ENCODE results near the gene CCDC192. TPM values are rescaled to one million over a fixed set of nuclear protein-coding genes. Genes with fewer than 3 reads are reported as not detected.

CCDC192 gene
- total and polyA plus RNA-seq, 2 donors (not counting 3 experiments of a cell fraction or from before 2014, with no cell fraction given): not detected

DNA sequence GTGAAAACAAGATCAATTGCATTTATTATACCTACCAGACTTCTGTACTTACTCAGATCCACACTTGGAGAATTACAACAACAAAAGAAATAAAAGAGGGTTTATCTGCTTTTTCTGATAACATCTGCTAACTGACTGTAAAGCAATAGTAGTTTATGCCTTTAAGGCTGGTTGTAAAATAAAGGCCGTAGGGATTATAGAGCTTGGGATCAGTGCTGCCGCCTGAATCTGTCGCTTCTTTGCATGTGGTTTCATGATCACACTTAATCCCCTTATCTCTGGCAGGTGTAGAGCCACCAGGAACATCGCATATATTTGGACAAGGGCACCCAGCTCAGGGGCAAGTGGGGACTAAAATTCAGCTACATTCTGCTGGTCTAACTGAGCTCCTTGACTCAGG is 146.7 kb downstream of the CCDC192 start:
- Histone ChIP-seq H3K9ac (replicated peaks; ENCODE audit: extremely low read depth, insufficient read depth, low read length) (no peak overlapping the region), H3K79me2 (ENCODE audit: control insufficient read depth, insufficient read depth, low read length) (no peaks in the 10 kb centered on the region), H3K27ac (ENCODE audit: insufficient read depth, low read depth, low read length) (no peak overlapping the region), H3K4me3 (replicated peaks in 1 of 3; ENCODE audit: insufficient read depth in 1 of 3, low read depth in 1 of 3, low read length in 3 of 3) (no peak overlapping the region), H3K36me3 (ENCODE audit: control insufficient read depth in 2 of 2, extremely low read depth in 1 of 2, insufficient read depth in 2 of 2, low read length in 2 of 2) (no peaks in the 10 kb centered on the region), H3K9me3 (replicated peaks; ENCODE audit: control insufficient read depth, insufficient read depth, low read length) (no peaks in the 10 kb centered on the region), H3K4me2 (ENCODE audit: insufficient read depth, low read length) (no peak overlapping the region), H4K20me1 (replicated peaks; ENCODE audit: control insufficient read depth, extremely low read depth, insufficient read depth, low read length) (no peaks in the 10 kb centered on the region), H3K27me3 (ENCODE audit: control insufficient read depth in 2 of 2, insufficient read depth in 2 of 2, low read length in 2 of 2) (no peaks in the 10 kb centered on the region), H2AFZ (ENCODE audit: low read depth, low read length) (no peak overlapping the region), H3K9me1 (replicated peaks; ENCODE audit: control insufficient read depth, extremely low read depth, insufficient read depth, low read length) (no peaks in the 10 kb centered on the region), H3K4me1 (ENCODE audit: control insufficient read depth, extremely low read depth, insufficient read depth, low read length) (no peaks in the 10 kb centered on the region)
- no peak for TF ChIP-seq MYC (IDR thresholded peaks at IDR 0.05; ENCODE audit: low read depth, low read length)
- no peak for TF ChIP-seq MAX (IDR thresholded peaks at IDR 0.05; ENCODE audit: insufficient read depth, insufficient read length)
- DNase-seq (ENCODE audit: low read depth, low spot score) (no peak), FAIRE-seq (no peak)
- dilution Hi-C loops (cut with MboI; ENCODE audit: extremely low pct_ligation_motif_present, low sequenced_read_pairs) (no loop called here), intact Hi-C loops (cut with micrococcal nuclease) (no loop called here)
- POLR2A ChIA-PET: no interaction called here
- no TSS peak for BruUV-seq (replicated peaks)
- CTCF ChIA-PET: interaction anchor here (0.8 kb wide), 1 partner anchor 22 kb away, joined by 3 read pairs; no protein-coding TSS in a partner anchor

DNA sequence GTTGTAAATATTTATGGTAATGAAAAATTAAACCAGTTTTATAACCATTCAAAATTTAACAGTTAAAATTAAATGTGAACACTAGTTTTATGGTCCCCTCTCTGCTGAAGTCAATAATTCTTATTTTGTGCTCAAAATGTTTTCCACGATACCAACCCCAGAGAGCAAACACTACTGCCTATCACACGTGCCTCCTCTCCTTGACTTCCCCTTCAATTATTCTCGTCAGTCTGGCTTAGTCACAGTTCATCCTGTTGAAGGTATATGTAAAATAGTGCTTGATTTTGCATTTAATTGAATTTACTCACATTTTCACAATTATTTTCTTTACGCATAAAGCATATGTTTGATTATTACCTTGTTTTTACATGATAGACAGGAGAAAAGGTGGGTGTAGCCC is 148.8 kb downstream of the CCDC192 start:
- Histone ChIP-seq H4K20me1 (replicated peaks; ENCODE audit: control insufficient read depth, extremely low read depth, insufficient read depth, low read length) (no peaks in the 10 kb centered on the region), H2AFZ (ENCODE audit: low read depth, low read length) (no peak overlapping the region), H3K27ac (ENCODE audit: insufficient read depth, low read depth, low read length) (no peak overlapping the region), H3K27me3 (ENCODE audit: control insufficient read depth in 2 of 2, insufficient read depth in 2 of 2, low read length in 2 of 2) (no peaks in the 10 kb centered on the region), H3K79me2 (ENCODE audit: control insufficient read depth, insufficient read depth, low read length) (no peaks in the 10 kb centered on the region), H3K9ac (replicated peaks; ENCODE audit: extremely low read depth, insufficient read depth, low read length) (no peak overlapping the region), H3K4me2 (ENCODE audit: insufficient read depth, low read length) (no peak overlapping the region), H3K4me1 (ENCODE audit: control insufficient read depth, extremely low read depth, insufficient read depth, low read length) (no peaks in the 10 kb centered on the region), H3K9me1 (replicated peaks; ENCODE audit: control insufficient read depth, extremely low read depth, insufficient read depth, low read length) (no peaks in the 10 kb centered on the region), H3K36me3 (ENCODE audit: control insufficient read depth in 2 of 2, extremely low read depth in 1 of 2, insufficient read depth in 2 of 2, low read length in 2 of 2) (no peaks in the 10 kb centered on the region), H3K9me3 (replicated peaks; ENCODE audit: control insufficient read depth, insufficient read depth, low read length) (no peaks in the 10 kb centered on the region), H3K4me3 (replicated peaks in 1 of 3; ENCODE audit: insufficient read depth in 1 of 3, low read depth in 1 of 3, low read length in 3 of 3) (no peak overlapping the region)
- DNase-seq (ENCODE audit: low read depth, low spot score) (no peak), FAIRE-seq (no peak)
- dilution Hi-C loops (cut with MboI; ENCODE audit: extremely low pct_ligation_motif_present, low sequenced_read_pairs) (no loop called here), intact Hi-C loops (cut with micrococcal nuclease) (no loop called here)
- POLR2A ChIA-PET: no interaction called here
- TF ChIP-seq JUN (IDR thresholded peaks at IDR 0.05; ENCODE audit: borderline replicate concordance, insufficient read depth, insufficient read length, low read depth) (no peak), CTCF (IDR thresholded peaks at IDR 0.05; ENCODE audit: extremely low read depth in 1 of 2, insufficient read depth in 1 of 2, low read depth in 1 of 2, low read length in 2 of 2) (no peak), POLR2AphosphoS5 (IDR thresholded peaks at IDR 0.05; ENCODE audit: insufficient read depth, low read depth, low read length) (no peak), POLR2A (IDR thresholded peaks at IDR 0.05; ENCODE audit: low read depth, low read length) (no peak)
- CTCF ChIA-PET: interaction anchor here (1.7 kb wide), 1 partner anchor 10 kb away, joined by 4 read pairs; no protein-coding TSS in a partner anchor
- BruUV-seq (replicated peaks): no TSS peak

All from endothelial cell of umbilical vein (primary cell).